EH (cell line): Measurements from ENCODE around the gene EPHB6.

Experiments used
- DNase-seq: peaks from one replicate; pipeline ENCODE4 v3.0.0-alpha.2; 2015; ENCODE audit warnings: low read depth

The EPHB6 gene

DNA sequence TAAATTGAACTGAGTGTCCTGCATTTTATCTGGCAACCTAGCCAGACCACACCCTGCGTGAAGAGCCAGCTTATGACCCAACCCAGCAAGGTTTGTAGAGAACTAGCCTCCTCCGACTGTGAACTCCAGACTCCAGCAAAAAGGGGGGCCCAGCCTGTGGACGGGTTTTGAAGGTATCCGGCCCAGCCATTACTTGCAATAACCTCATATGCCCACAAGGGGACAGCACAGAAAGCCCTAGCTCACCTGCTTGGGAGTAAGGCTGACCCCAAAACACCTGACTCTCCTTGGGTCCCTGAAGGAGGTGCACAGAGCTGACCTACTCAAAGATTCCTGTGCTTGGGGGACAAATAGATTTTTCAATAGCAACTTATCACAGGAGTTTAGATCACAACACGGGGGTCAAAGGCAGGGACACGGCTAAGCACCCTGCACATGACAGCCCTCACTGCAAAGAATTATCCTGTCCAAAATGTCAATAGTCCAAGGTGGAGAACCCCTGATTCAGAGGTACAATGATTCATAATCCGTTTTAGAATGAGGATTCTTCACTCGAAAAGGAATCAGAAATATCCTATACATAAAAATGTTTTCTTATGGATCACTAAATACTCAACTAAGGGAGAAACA is 26.1 kb downstream of the EPHB6 start:
- peak; percentile 32 for DNase-seq

DNA sequence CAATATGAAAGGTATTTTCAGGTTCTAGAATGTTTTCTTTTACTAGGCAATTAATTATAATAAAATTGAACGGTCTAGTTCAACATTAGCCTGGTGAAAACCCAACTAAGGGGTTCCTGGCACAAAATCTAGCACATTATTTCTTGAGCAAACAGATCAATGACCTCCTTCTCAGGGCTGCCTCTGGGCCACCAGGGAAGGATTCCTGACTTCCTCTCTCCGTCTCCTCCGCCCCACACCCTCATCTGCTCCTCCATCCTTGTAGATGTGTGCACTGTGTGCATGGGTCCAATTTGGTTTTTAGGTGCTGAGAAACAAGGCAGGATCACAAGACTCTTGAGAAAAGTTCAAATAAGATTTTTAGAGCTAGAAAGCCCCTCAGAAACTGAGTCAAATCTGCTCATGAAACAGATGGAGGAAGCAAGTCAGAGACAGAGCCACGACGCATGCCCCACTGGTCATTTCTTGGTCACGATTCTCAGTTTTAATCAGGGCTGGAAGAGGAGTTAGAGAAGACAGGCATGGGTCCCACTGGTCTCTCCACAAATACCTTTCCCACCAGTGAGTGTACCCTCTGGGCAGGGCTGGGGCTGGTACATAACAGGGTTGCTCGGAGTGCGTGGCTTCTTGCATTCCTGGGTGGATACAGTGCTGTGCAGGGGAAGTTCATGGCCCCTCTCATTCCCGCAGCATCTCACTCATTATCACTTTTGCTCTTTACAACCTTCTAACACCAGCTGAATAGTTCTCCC is 26.9 kb downstream of the EPHB6 start:
- no peak for DNase-seq

DNA sequence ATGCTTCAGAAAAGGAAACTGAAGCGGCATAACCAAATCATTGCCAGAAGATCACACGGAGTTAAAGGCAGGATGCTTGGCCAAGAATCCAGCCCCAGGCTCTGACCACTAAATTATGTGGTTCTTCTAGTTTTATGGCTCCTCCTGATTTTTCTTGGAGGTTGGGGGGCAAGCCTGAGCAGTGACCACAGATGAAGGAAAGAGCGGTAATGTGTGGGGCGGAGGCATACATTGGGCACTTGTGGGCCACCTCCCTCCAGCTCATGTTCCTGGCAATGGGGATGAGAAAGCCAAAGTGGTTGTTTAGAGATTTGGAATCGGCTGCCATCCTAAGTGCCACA is 27.4 kb downstream of the EPHB6 start:
- DNase-seq = no peak

DNA sequence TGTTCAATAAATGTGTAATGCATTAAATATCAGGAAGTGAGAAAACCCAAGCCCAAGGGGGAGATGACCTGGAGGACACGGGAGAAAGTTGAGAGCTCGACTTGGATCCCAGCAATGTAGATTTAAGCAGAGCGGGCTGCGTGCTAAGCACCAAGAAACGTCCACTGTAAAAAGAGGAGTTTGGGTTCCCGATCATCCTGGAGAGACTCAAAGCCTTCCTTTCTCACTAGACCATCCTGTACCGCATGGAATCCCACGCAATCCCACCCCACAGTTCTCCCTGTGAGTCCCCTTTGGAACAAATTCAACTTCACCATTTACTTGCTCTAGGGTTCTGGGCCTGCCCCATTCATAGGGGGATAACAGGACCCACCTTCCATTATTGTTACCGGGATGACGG is 28.3 kb downstream of the EPHB6 start:
- DNase-seq = no peak

DNA sequence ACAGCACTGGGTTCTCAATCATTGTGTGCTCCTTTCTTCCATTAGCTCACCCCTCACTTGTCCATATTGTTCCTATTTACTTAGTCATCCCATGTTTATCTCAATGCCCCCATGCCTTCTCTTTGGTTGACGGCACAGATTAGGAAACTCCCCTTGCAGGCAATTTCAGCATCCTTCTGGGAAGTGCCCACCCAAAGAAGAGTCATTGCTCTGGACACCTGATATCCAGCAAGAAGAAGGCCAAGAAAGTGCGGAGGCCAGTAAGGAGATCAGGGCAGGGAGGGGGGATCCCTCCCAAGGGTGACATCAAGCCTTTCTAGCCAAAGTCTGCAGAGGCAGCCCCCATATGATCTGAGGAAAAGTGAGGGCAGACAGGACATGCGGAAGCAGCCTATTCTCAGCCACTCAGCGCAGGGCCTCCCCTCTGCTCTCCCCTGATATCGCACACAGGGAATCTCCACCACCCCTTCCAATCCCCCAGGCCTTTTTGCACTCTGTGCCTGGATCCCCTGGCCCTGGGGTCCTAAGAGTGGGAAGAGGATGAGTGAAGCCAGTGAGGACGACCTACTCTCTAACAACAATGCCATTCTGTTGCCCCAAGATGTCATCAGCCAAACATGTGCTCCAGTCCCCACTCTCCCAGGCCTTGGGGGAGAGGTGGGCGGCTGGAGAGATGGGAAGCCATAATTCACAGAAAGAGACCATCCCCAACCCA is 28.9 kb downstream of the EPHB6 start:
- no peak for DNase-seq

DNA sequence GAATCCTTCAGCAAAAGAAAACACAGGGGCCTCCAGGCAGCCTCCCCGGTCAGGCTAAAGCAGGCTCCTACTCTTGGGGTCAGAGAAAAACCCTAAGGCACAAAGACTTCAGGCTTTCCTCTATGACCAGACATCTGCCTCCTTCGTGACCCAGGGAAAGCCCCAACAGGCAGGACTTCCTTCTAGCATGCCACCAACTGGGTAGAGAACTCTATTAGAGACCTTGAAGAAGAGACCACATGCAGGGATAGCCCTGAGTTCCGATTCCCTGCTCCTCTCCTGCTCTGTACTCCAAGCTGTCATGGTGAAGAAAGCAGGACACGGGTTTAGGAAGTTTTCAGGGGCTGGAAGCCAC is 29.4 kb downstream of the EPHB6 start:
- DNase-seq = no peak

DNA sequence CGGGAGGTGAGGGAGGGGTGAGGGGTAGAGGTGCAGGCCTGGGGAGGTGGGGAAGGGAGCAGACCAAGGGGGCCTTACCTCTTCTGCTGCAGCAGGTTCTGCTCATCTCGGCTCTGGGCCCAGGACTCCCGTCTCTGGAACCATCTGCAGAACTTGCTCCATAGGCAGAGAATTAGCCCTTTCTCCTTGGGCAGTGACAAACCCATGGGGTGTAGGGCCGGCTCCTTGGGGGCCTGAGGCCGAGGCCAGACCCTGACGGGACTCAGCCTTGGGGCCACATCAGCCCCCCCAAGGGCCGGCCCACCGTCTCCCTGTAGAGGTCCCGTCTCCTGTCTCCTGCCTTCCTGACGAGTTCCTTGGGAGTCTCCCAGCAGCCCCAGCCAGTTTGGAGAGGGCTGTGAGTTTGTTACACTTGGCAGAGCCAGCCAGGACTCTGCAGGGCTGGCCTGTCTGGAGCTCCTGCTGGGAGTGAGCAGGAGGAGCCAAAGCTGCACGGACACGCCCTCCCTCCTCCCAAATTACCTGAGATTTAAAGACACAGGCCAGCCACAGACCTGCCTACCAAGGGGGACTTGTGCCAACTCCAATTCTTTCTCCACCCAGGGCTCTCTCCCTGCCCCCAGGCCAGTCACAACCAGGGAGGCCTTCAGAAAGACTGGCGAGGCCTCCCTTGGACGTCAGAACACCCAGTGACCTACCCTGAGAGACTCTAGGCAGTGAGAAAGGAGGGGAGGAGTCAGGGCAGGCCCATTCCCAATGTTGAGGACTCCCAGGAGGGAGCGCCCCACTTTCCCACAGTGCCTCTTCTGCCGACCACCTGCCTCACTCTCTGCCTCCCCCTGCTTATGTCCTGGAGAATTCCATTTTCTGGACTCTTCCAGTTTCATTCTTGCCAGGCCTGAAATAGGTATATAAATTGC is 30.7 kb downstream of the EPHB6 start, which contains the start of gene TRPV6:
TRPV6 (minus strand) TSS at position 435 of the 920 bp plus-strand sequence.
- DNase-seq = no peak

DNA sequence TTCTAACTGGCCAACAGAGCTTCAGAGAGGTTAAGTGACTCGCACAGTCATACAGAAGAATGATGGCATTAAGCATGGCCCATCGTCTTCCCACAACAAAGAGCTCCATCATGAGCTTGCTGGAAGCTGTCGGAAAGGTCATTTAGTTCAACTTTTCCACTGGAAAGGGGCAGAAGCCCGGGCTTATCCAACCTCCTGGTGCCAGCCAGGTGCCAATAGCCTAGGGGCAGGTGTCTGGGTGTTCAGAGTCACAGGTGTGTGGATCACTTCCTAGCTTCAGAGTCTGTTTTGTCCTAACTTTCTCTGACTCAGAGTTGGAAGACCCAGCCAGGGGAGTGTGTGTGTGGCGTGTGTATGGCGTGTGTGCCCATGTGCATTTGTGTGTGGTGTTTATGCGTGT is 32.0 kb downstream of the EPHB6 start:
- DNase-seq = no peak

DNA sequence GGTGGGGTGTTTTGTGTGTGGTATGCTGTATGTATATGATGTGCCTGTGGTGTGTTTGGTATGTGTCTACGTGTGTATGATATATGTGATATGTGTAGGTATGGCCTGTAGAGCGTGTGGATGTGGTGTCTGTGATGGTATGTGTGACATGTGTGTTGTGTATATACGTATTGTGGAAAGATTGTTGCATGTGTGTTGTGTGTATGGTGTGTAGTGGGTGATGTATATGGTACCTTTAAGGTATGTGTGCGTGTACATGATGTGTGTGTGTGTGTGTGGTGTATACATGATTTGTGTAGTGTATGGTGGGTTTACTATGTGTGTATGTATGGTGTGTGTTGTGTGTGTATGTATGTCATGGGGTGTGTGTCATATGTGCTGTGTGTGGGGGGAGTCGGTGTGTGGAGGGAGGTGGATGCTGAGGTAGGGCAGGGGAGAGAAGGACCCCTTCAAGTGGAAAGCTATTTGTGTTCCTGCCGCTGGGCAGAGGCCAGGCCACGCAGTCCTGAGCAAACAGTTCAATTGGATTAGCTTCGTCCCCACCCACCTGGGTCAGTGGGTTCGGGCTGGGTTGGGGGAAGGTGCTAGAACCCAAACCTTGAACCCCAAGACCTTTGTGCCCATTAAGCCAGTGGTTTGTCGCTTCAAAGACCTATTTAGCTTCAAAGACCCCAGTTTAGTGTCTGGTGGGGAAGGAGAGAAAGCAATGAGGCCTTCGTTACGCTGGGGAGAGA is 32.6 kb downstream of the EPHB6 start:
- no peak for DNase-seq

DNA sequence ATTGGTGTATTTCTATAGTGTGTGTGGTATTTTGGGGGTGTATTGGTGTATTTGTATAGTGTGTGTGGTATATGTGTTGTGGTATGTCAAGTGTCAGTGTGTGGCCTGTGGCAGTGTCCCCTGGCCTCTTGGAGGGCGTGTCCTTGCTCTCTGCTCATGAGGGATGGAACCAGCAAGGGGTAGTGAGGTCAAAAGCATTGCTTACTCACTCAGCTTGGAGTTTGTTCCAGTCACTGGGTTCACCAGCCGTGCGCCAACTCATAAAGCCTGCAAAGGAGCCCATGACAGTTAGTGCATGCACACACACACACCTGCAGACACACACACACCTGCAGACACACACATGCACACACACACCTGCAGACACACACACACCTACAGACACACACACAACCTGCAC is 34.9 kb downstream of the EPHB6 start:
- no peak for DNase-seq

DNA sequence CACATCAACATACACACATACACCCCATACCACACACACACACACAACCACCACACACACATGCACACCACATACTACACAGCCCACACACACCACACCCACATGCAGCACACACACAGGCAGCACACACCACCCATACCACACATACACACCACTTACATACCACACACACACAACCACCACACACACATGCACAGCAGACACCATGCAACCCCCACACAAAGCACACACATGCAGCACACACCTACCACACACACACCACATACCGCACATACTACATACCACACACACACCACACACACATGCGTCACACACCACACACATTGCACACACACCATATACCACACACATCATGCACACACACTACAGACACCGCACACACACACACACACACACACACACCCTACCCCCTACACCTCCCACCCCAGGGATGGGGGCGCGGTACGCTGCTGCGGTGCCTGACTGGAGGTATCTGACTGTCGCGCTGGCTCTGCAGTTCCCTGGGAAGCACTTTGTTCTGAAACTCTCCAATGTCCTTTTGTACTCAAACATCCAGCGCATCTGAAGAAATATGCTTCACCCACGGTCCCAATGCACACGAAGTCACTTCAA is 36.1 kb downstream of the EPHB6 start:
- no peak for DNase-seq

DNA sequence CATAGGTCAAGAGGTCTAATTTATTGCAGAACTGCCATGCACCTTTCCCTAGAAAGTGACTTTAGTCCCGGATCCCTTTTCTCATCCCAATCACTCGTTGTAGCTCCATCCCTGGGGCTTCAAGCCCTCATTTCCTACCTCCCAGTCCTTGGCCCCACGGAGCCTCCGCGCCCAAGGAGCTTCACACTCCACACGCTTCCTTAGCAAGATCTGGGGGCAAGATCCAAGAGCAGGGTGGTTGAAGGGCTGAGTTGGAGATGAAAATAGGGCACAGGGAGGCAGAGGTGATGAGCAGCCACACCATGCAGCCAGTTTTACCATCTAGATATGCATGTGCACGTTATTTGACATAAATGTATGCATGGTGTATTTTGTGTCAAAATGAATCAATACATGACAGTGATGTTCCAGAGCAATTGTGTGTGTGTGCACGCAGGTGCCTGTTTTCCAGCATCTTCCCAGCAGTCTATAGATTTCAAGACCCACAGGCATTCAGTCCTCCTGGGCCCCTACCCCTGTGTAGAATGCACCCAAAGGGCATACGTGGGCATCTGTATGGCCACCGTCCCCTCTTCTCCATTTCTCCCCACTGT is 36.7 kb downstream of the EPHB6 start:
- DNase-seq = no peak

DNA sequence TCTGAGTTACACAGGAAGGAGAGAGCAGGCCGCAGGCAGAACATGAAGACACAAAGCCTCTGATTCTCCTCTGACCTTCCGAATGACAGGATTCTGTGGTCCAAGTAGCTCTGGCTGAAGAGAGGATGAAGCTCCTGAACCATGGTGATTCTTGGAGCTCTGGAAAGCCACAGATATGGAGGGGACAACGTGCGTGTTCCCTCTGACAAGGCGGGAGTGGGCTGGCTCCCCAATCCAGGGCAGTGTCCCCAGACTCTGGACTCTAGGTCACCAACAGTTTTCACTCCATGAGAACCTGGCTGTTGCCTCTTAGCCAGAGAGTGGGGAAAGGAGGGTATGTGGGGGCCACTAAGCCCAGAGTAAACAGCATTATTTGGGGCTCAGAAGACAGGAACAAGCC is 38.1 kb downstream of the EPHB6 start:
- DNase-seq = no peak

DNA sequence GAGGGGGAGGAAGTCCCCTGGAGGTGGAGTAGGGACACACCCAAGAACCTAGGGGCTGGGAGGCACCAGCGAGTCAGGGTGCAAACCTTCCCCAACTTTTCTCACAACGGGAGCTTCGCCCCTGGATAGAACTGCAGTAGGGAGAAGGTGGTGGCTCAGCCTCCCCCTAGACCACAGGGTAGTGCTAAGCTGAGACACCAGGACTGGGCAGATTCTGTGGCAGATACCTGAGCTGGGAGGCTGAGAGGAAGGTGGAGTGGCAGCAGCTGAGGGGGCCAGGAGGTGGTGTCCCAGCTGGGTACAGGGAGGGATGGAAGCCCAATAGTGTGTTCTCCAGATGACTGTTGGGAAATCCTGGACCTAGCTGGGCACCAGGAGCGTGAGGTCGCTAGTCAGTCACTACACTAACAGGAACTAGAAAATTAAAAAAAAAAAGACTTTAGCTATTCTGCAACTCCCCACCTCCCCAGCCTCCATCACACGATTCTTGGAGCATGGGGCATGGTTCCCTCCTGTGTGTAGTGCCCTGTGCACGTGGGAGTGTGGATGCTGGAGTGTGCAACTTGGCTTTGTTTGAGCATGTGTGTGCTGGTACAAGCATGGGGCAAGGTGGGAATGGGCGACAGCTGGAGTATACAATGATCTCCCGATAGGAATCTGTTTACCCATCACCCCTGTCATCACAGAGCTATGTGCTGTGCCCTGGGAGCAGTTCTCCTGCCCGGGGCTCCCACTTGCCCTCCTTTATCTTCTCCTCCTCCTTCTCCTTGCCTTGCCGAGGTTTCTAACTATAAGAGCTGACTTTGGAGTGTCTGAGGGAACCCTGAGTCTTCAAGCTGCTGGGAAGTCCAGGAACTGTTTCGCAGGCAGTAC is 39.5 kb downstream of the EPHB6 start:
- DNase-seq = no peak

DNA sequence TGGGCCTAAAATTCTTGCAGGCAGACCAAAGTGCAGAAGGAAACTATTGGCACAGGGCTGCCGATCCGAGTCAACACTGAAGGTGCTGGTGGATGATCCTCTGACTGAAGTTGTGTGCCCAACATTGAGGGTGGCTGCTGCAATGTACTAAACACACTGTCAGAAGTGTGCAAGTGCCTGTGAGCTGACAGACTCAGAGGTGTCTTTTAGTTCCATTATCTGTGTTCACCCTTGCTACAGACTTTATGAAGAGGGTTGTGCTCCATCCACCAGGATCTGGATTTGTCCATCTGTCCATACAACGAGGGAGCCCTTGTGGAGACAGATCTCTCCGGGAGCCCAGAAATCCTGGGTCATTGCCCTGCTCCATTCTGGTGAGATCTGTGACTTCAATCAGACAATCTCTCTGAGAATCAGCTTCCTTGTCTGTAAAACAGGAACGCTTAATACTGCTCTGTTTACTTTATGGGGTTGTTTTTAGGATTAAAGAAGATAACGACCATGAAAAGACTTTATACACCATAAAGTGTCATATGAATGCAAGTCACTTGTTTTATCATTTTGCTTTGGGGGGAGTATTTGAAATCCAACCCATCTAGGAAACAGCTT is 40.2 kb downstream of the EPHB6 start:
- no peak for DNase-seq

DNA sequence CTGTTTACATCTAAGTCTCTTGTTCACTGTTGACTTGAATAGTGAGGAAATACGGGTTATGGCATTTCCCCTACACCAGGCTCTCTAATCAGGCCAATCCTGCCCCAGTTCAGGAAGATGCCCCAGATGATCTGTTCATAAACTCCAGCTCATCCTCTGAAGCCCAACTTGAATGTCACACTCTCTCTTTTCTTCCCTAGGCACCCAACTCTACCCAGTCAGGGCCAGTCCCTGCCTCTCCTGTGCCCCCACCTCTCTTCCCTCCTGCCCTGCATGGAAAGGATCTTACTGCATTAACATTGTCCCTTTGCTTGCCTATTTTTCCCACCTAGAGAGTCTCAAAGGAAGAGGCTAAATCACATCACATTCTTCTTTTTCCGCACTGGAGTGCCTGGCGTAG is 41.3 kb downstream of the EPHB6 start:
- no peak for DNase-seq

DNA sequence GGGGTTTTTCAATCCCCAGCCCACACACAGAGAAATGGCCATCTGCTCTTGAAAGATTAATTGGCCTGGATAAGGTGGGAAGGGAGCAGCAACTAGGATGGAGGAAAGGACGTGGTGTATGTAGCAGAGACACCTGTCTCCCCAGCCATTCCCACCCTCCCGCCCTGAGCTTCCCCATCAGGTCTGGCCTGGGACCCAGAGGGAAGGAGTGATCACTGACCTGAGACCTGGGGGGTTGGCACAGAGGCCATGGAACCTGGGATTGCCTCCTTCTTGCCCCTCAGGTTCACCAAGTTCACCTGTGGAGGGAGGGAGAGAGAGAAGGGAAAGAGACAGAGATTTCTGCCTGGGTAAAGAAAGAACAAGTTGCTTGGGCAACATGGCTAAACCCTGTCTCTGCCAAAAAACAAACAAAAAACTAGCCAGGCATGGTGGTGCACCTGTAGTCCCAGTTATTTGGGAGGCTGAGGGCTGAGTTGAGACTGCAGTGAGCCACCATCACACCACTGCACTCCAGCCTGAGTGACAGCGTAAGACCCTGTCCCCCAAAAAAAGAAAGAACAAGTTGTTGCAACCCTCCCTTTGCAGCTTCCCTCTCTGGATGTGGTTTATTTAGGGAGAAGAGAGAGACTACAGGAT is 42.0 kb downstream of the EPHB6 start:
- DNase-seq = no peak

DNA sequence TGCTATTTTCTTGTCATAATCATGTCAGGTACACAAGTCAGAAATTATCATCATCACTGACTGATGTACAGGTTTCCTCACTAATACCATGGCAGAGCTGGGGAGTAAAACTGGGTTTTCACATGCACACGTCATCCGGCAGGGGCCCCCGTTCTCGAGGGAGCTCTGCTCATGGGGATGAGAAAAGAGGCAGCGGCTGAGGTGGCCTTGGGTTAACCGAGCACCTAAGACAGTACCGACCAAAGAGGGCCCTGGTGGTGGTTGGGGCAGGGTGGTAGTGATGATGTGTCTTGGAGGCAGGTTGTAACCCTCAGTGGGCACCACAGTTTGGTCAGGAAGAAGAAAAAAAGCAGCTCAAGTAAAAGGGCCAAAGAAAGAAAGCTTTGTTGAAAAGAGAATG is 42.8 kb downstream of the EPHB6 start:
- no peak for DNase-seq
